HCEC 1CT (cell line): ENCODE results near the gene STMN3.
A peak's percentile ranks its signal among the peaks of the same experiment; 100 is the strongest.
"Not testable (repeated sequence)": the region's sequence is repeated elsewhere in the genome, so short reads cannot be mapped to it uniquely, and the experiment has no call there.

ENCODE experiments used
- DNase-seq: peaks from one replicate; pipeline ENCODE4 v3.0.0-alpha.2; 2017

STMN3 gene

DNA sequence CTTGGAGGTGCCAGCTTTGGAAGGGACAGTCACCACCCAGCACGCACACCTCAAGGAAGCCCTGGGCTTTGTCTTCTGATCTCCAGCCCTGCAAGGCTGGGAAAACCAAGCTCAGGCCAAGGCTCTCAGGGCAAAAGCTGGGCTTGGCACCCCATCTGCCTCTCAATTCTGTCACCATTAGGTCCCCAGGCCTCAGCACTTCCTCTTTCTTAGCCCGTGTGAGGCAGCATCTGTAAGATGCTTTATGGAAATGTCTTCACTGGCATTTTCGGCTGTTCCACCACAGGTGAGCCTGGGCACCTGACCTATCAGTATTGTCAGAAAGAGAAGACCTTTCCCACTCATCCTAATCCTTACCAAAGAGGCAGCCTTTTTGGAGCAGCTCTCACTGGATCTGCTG lies 50.9 kb downstream of the STMN3 start:
- DNase-seq = no peak

DNA sequence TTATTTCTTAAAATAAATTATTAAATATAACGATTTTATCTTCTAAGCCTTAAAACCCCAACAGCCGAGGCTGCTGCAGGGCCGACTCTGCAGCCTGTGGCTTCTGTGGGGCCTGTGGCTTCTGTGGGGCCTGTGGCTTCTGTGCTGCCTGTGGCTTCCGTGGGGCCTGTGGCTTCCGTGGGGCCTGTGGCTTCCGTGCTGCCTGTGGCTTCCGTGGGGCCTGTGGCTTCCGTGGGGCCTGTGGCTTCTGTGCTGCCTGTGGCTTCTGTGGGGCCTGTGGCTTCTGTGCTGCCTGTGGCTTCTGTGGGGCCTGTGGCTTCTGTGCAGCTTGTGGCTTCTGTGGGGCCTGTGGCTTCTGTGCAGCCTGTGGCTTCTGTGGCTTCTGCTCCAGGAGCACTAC lies 51.5 kb downstream of the STMN3 start:
- DNase-seq = not testable (repeated sequence)

GRCh38 chr20:63599396-63600050 lies 53.7 kb downstream of the STMN3 start:
- no peak for DNase-seq

GRCh38 chr20:63598479-63599395 lies 54.5 kb downstream of the STMN3 start:
- no peak for DNase-seq

GRCh38 chr20:63597651-63598478 lies 55.4 kb downstream of the STMN3 start:
- no peak for DNase-seq

- DNase-seq = no peak
Observed at GRCh38 chr20:63596423-63596822, 56.8 kb downstream of the STMN3 start.

- DNase-seq = no peak
Observed at GRCh38 chr20:63595416-63596127, 57.7 kb downstream of the STMN3 start.

- peak; percentile 51 for DNase-seq
Observed at GRCh38 chr20:63594043-63594561, 59.1 kb downstream of the STMN3 start.

GRCh38 chr20:63592661-63593060 lies 60.6 kb downstream of the STMN3 start:
- no peak for DNase-seq

- no peak for DNase-seq
Observed at GRCh38 chr20:63591786-63592355, 61.4 kb downstream of the STMN3 start.

- no peak for DNase-seq
Observed at GRCh38 chr20:63591147-63591533, 62.1 kb downstream of the STMN3 start.

DNA sequence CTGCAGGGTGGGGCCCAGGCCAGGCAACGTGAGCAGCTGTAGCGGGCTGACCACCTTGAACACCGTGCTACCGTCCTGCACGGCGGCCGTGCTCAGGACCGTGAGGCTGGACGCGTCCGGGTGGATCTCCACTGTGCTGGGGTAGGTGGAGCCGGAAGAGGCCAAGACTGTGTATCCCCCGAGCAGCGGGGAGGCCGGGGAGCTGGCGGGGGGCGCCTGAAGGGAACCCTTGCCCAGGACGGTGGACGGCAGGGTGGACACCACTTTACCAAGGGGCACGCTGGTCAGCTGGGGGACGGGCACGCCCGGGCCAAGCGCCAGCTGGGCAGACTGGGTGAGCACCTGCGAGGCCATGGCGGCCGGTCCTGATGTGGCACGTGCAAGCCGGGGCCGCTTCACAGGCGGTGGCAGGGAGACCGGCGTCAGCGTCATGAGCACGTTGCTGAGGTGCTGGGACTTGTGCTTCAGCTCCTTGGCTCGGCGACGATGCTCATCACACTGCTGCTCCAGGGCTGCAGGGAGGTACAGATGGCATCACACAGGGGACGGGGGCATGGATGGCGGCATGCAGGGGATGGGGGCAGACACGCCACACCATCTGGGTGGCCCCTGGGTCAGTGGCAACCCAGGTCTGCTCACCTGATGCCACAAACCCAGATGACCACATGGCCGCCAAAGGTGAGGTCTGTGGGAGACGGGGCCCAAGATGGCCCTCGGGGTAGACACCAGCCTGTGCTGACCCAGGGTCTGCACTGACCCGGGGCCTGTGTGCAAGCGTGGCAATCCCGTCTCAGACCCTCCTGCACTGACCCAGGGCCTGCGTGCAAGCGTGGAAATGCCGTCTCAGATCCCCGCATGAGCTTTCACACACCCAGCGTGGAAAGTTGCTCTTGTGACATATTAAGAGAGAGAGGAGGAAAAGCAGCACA lies 62.7 kb downstream of the STMN3 start:
- no peak for DNase-seq
